Cerebellar nuclear complex (tissue), 1 donor: ENCODE results near the gene SFMBT1.

Source experiments
- DNase-seq, 2 experiments: peaks; one replicate each; lab custom pipeline; 2025; lab: John Stamatoyannopoulos, UW

SFMBT1 gene

GRCh38 chr3:52889901-52890300, 156.0 kb downstream of the SFMBT1 start:
- DNase-seq = no peak

GRCh38 chr3:52887166-52887565, 158.7 kb downstream of the SFMBT1 start:
- no peak for DNase-seq

DNA sequence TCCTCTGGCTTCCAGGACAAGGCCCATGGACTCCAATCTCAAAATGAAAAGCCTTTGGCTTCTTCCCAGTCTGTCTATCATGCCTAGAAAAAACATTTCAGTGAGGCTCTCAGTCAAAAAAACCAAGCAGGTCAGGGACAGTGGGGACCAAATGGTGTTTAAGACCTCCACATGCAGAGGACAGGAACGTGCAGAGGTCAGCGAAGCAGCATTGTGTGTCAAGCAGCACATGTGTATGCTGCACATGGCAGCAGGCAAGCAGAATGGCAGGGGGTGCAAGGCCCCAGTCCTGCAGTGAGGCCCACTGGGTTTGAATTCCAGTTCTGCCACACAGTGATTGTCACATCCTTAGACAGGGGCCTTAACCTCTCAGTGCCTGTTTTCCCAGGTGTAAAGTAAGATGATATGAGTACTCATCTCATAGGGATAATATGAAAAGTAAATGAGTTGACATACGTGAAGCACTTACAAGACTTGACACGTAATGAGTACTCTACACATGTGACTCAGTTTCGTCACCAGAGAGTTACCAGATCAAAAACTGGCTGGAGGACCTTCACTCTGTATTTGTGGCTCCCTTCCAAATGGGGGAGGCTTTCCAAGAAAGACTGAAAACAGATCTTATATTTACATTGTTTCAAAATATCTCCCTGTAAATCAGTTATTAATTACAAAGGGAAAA, 159.7 kb downstream of the SFMBT1 start:
- no peak for DNase-seq

- DNase-seq = no peak
Measured at GRCh38 chr3:52882377-52882776, 163.5 kb downstream of the SFMBT1 start.

DNA sequence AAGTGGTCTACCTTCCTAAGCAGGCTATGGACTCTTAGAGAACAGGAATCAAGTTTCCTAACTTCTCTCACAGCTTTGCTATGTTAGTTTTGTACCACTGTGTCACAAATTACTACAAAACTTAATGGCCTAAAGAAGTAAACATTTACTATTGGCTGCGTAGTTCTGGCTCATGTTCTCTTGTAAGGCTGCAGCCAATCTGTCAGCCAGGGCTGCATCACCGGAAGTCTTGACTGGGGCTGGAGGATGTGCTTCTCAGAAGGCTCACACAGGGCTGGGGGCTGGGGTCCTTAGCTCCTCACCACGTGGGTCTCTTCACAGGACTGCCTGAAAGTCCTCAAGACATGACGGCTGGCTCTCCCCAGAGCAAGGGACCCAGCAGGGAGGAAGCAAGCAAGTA, 164.0 kb downstream of the SFMBT1 start:
- DNase-seq = no peak

DNA sequence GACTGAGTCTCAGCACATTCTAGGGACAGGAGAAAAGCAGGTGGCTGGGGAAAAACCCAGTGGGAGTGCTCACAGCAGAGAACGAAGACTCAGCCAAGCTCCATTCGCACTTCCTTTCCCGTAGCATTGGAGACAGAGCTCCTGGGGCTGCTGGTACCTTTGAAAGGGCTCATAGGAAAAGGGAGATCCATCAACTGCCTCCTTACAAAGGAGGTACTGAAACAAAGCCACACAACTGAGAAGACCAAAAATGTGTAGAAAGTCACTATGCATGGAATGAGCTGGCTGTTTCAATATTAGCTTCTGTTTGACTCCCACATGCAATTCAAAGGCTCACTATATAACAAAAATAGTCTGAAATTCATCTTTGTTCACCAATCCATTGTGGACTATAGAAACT, 165.4 kb downstream of the SFMBT1 start:
- peak in 1 of 2 experiments; percentile 3 for DNase-seq

GRCh38 chr3:52880047-52880446, 165.8 kb downstream of the SFMBT1 start:
- no peak for DNase-seq

GRCh38 chr3:52879581-52879980, 166.3 kb downstream of the SFMBT1 start:
- DNase-seq = no peak

GRCh38 chr3:52879090-52879489, 166.8 kb downstream of the SFMBT1 start:
- DNase-seq = no peak

DNA sequence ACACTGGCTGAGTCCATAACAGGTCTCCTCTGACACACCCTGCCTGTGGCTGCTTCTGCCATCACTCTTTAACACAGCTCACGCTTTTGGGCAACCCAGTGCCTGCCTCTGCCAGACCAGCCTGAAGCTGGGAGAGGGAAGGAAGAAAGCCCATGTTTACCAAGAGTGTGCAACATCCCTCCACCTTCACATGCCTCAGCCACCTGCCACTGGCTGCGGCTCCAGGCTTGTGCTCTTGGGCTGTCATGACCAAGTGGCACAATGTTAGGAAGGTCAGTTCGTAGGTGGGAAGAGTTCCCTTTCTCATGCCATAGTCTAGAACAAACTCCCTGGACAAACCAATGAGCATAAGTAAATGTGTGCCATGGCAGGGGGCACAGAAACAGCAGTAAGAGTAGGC, 168.8 kb downstream of the SFMBT1 start:
- no peak for DNase-seq

DNA sequence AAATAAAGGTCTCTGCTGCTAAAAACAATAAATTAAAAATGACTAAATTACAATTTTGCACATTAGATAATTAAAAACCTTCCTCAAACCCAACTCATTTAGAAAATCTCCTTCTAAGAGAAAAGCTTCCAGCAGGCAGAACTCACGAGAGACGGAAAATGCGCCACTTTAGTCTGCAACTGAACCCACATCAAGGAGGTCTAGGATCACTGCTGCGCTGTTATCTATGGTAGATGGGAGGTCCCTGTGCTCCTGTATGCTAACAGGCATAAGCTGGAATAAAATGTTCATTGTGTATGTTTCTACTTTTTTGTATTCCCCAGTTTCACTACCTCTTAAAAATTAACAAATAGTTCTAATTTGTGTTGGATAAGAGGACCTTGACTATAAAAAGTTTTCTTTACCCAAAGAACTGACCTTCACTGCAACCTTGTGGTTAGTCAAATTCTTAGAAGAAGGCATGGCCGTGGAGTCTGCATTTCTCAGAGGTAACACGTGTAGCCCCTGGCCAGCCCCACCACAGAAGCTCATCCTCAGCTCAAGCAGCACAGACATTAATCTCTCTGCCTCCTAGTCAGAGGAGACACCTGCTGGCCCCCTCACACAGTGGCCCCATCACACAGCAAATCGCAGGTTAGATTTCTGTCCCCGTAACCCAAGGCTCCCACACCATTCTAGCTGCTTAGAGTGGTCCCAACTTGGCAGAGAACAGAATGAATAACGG, 170.8 kb downstream of the SFMBT1 start:
- DNase-seq = no peak

DNA sequence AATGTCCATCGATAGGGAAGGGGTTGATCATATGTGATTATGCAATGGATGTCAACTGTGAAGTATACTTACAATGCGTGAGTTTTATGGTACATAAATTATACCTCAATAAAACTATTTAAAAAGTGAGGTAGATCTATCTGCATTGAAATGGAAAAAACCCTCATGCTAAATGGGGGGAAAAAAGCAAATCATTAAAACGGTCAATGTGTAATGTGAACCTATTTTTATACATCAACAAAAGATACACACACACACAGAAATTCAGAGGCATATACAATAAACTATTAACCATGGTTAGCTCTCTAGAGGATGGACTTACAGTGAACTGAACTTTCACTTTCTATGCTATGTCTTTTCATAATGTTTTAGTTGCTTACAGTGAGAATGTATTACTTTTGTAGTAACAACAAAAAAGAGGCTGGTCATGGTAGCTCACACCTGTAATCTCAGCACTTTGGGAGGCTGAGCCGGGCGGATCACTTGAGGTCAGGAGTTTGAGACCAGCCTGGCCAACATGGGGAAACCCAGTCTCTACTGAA, 171.6 kb downstream of the SFMBT1 start:
- no peak for DNase-seq

GRCh38 chr3:52873433-52874159, 172.3 kb downstream of the SFMBT1 start:
- DNase-seq = no peak

GRCh38 chr3:52872245-52872644, 173.6 kb downstream of the SFMBT1 start:
- no peak for DNase-seq

DNA sequence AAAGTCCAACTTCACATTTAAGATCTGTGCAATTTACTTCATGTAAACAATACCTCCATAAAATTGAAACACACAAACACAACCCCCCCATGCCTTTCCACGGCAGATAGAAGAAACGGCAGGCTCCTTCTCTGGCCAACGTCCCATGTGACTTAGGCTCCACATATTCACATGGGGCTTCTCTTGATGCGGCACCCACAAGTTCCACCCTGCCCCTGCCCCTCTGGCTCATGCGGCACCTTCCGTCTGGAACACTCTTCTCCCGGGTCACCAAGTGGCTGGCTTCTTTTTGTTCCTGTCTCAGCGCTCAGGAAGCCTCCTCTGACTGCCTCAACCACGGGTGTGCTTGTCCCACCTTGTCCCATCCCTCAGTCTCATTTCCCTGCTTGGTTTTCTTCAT, 174.1 kb downstream of the SFMBT1 start:
- DNase-seq = no peak

DNA sequence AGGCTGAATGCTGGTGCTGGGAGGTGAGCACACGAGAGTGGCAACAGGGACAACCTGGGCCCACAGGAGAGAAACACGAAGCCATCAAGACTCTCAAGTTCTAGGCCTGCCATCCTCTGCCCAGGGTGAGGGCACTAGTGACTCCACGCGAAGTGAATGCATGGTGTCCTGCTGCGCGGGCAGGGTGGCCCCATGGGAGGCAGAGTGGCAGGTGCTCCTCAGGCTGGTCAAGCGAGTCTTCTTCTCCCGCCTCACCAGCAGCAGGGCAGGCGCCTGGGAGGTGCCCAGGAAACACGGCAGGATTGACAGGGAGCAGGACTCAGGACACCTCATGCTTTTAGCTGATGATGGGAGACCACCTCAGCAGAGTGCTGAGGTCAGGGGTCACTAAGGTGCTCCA, 175.4 kb downstream of the SFMBT1 start:
- DNase-seq = no peak

- DNase-seq = no peak
Measured at GRCh38 chr3:52866427-52866826, 179.4 kb downstream of the SFMBT1 start.

DNA sequence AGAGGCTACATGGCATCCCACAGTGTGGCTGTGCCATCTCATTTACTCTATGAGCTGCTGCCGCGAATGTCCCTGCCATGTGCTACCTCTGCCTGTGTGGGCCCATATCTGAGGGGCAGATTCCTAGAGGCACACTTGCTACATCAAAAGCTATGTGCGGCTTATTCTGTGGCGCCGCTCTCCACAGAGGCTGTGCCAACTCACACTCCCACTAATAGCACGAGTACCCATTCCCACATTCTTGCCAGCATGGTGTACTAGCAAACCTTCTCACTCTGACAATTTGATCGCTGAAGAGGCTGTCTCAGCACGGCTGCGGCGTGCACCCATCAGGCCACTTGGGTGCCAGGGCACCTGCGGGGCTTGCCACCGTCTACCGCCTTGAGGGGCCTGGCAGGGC, 179.9 kb downstream of the SFMBT1 start:
- no peak for DNase-seq

- no peak for DNase-seq
Measured at GRCh38 chr3:52860424-52860768, 185.5 kb downstream of the SFMBT1 start.

DNA sequence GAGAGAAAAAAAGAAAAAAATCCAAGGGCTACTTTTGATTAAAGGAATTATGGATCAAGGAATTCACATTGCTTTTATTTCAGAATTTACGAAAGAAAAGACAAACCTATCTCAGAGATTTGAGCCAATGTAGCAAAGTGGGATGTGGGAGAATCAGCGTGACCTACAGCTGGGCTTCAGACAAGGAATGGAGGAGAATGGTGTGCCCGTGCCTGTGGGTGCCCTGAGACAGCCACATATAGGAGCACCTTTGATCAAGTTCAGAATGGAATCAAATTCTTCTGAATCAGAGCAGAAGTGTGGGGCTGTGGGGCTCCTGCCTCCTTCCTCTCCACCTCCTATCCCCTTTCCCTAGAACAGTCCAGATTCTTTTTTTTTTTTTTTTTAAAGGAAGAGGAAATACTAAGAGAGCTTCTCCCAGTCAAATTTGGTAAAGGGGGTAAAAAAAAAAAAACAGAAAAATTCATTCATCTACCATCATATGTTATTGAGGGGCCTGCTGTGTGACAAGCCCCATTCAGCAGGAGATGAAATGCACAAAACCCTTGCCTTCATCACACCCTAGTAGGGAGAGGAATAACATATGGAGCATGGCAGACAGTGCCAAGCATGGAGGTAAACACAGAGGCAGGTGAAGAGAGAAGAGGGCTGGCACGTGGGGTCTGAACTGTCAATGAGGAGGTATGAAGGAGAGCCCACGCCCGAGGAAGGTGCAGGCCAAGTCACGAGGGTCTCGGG, 186.0 kb downstream of the SFMBT1 start:
- peak in 1 of 2 experiments; percentile 15 for DNase-seq

- no peak for DNase-seq
Measured at GRCh38 chr3:52857864-52858263, 188.0 kb downstream of the SFMBT1 start.

GRCh38 chr3:52857133-52857532, 188.7 kb downstream of the SFMBT1 start:
- no peak for DNase-seq
